Activated CD4-positive, alpha-beta T cell treated with anti-CD3 and anti-CD28 coated beads, Interleukin-2, amount 50 U/mL, for 1 hour (primary cell): ENCODE measurements around the gene FUT7.
"Not testable (repeated sequence)": the region's sequence is repeated elsewhere in the genome, so short reads cannot be mapped to it uniquely, and the experiment has no call there.

Source experiments
- DNase-seq: peaks from one replicate; pipeline ENCODE4 v3.0.0-alpha.2; 2020

The FUT7 gene

GRCh38 chr9:137049544-137050449, 17.9 kb upstream of the FUT7 start:
- peak; percentile 58 for DNase-seq

- DNase-seq, result no peak
Measured at GRCh38 chr9:137048655-137049543, 17.0 kb upstream of the FUT7 start.

- DNase-seq, result peak; percentile 82
Measured at GRCh38 chr9:137046088-137046787, 14.3 kb upstream of the FUT7 start, which contains the start of gene NPDC1. Gene NPDC1, minus strand, starts transcription at chr9:137046177. Its CDS starts 188 bp downstream, at chr9:137045989.

GRCh38 chr9:137045294-137046087, 13.6 kb upstream of the FUT7 start:
- no peak for DNase-seq

- no peak for DNase-seq
Measured at GRCh38 chr9:137044502-137045177, 12.8 kb upstream of the FUT7 start.

GRCh38 chr9:137044037-137044436, 12.1 kb upstream of the FUT7 start:
- no peak for DNase-seq

GRCh38 chr9:137042751-137043727, 11.2 kb upstream of the FUT7 start:
- DNase-seq, result no peak

- no peak for DNase-seq
Measured at GRCh38 chr9:137041124-137041523, 9.2 kb upstream of the FUT7 start.

- DNase-seq, result no peak
Measured at GRCh38 chr9:137040568-137040967, 8.7 kb upstream of the FUT7 start.

GRCh38 chr9:137039611-137040366, 7.9 kb upstream of the FUT7 start:
- DNase-seq, result no peak

- DNase-seq, result no peak
Measured at GRCh38 chr9:137038916-137039315, 7.0 kb upstream of the FUT7 start.

GRCh38 chr9:137037483-137037882, 5.6 kb upstream of the FUT7 start:
- DNase-seq, result no peak

GRCh38 chr9:137037035-137037434, 5.1 kb upstream of the FUT7 start:
- no peak for DNase-seq

- no peak for DNase-seq
Measured at GRCh38 chr9:137035937-137036336, 4.0 kb upstream of the FUT7 start.

- no peak for DNase-seq
Measured at GRCh38 chr9:137035507-137035834, 3.6 kb upstream of the FUT7 start.

GRCh38 chr9:137034709-137035506, 3.0 kb upstream of the FUT7 start:
- DNase-seq, result peak; percentile 89

- DNase-seq, result no peak
Measured at GRCh38 chr9:137034039-137034708, 2.3 kb upstream of the FUT7 start.

- DNase-seq, result not testable (repeated sequence)
Measured at GRCh38 chr9:137033481-137033880, 1.6 kb upstream of the FUT7 start.
